HepG2 (cell line): ENCODE measurements around the gene ITGB5. TPM values are rescaled to one million over a fixed set of nuclear protein-coding genes. Genes with fewer than 3 reads are reported as not detected.

Experiments used
- ARNTL ChIP-seq: sonication (generic); formaldehyde crosslinking; IDR thresholded peaks from 2 replicates; pipeline ENCODE4 v1.4.0; 2020; ENCODE audit warnings: mild to moderate bottlenecking, missing genetic modification reagents
- CBX1 ChIP-seq: IDR thresholded peaks from one replicate; pipeline ENCODE4 v1.6.1; 2016; ENCODE audit warnings: antibody characterized with exemption, low read depth
- CREB1 ChIP-seq, 2 experiments: fragments of 450-650 bp in 1 of 2; IDR thresholded peaks; 2 replicates each; pipeline ENCODE4 v1.6.1; 2016 to 2017; ENCODE audit warnings: control low read depth in 1 of 2, mild to moderate bottlenecking in 1 of 2, missing compliant biosample characterization in 1 of 2, missing genetic modification characterization in 1 of 2
- ELF3 ChIP-seq: IDR thresholded peaks from 2 replicates; pipeline ENCODE4 v1.6.1; 2016; ENCODE audit warnings: missing genetic modification reagents, missing compliant biosample characterization
- FIP1L1 ChIP-seq: fragments of 200-400 bp; formaldehyde crosslinking; IDR thresholded peaks from 2 replicates; pipeline ENCODE4 v1.6.1; 2018; ENCODE audit warnings: low read depth, mild to moderate bottlenecking, low read length, moderate library complexity, borderline replicate concordance; ENCODE audit not compliant: insufficient read depth
- HIVEP1 ChIP-seq: sonication (generic); formaldehyde crosslinking; IDR thresholded peaks from 2 replicates; pipeline ENCODE4 v1.4.0; 2020; ENCODE audit warnings: mild to moderate bottlenecking, missing genetic modification reagents
- KLF6 ChIP-seq: IDR thresholded peaks from 2 replicates; pipeline ENCODE4 v1.8.0; 2016; ENCODE audit warnings: missing biosample characterization, missing genetic modification reagents
- MXI1 ChIP-seq: IDR thresholded peaks from 3 replicates; pipeline ENCODE4 v1.6.1; 2012; ENCODE audit warnings: low read depth, low read length, inconsistent platforms, borderline replicate concordance
- NFE2 ChIP-seq: sonication (generic); formaldehyde crosslinking; IDR thresholded peaks from 2 replicates; pipeline ENCODE4 v1.4.0; 2020; ENCODE audit warnings: missing genetic modification reagents
- NFKBIZ ChIP-seq: IDR thresholded peaks from 2 replicates; pipeline ENCODE4 v1.6.1; 2018; ENCODE audit warnings: missing genetic modification reagents, missing compliant biosample characterization
- PHF5A ChIP-seq: IDR thresholded peaks from one replicate; pipeline ENCODE4 v1.6.1; 2018; ENCODE audit warnings: low read depth, missing genetic modification reagents; ENCODE audit not compliant: unreplicated experiment
- STAG1 ChIP-seq: sonication (generic); formaldehyde crosslinking; IDR thresholded peaks from 2 replicates; pipeline ENCODE4 v1.4.0; 2020; ENCODE audit warnings: missing genetic modification reagents
- ZNF251 ChIP-seq: sonication (generic); formaldehyde crosslinking; IDR thresholded peaks from 2 replicates; pipeline ENCODE4 v1.9.0; 2021; ENCODE audit warnings: mild to moderate bottlenecking, missing genetic modification reagents
- ZNF781 ChIP-seq: sonication (generic); formaldehyde crosslinking; IDR thresholded peaks from 2 replicates; pipeline ENCODE4 v1.5.1; 2020; ENCODE audit warnings: borderline replicate concordance, mild to moderate bottlenecking, missing genetic modification reagents; ENCODE audit errors: not compliant biosample characterization
- ZNF891 ChIP-seq: sonication (generic); formaldehyde crosslinking; IDR thresholded peaks from 2 replicates; pipeline ENCODE4 v1.5.0; 2020; ENCODE audit warnings: mild to moderate bottlenecking, missing genetic modification reagents
- polyA plus RNA-seq, 8 experiments: library from polyadenylated mRNA; depleted of rRNA in 3 of 8; stranded (reverse) in 7 of 8; unstranded in 1 of 8; fragments of >200 nt; fragmentation: Illumina TruSeq in 4 of 8; extraction: Trizol in 4 of 8; gene quantifications; 2 replicates each; pipeline versions ENCODE4 v1.2.1 to v1.2.3, GENCODE V29; 2011 to 2016; ENCODE audit warnings: low read depth in 4 of 8, missing spikeins in 1 of 8, mixed read lengths in 1 of 8; ENCODE audit not compliant: insufficient read depth in 1 of 8
- total RNA-seq, 5 experiments: library from RNA; depleted of rRNA; stranded (reverse); fragments of >200 nt; fragmentation: Illumina TruSeq; extraction: Trizol; gene quantifications; 2 replicates each; pipeline ENCODE4 v1.2.3, GENCODE V29; 2016; ENCODE audit warnings: low read depth in 1 of 5
- TF ChIP-seq, protein P1 (sequence below): sonication (generic); formaldehyde crosslinking; IDR thresholded peaks from 2 replicates; pipeline ENCODE4 v1.4.0; 2020; ENCODE audit warnings: missing genetic modification reagents; ENCODE audit errors: not compliant biosample characterization
- TF ChIP-seq, protein P2 (sequence below): sonication (generic); formaldehyde crosslinking; IDR thresholded peaks from 2 replicates; pipeline ENCODE4 v1.8.1; 2022; ENCODE audit warnings: mild to moderate bottlenecking, missing genetic modification reagents
- TF ChIP-seq, protein P3 (sequence below): sonication (generic); formaldehyde crosslinking; IDR thresholded peaks from 2 replicates; pipeline ENCODE4 v1.4.0; 2020; ENCODE audit warnings: missing genetic modification reagents
- TF ChIP-seq, protein P4 (sequence below): sonication (generic); formaldehyde crosslinking; conservative IDR thresholded peaks from 2 replicates; pipeline ENCODE4 v1.8.0; 2022; ENCODE audit warnings: mild to moderate bottlenecking, moderate library complexity, missing genetic modification reagents

Gene ITGB5
- total and polyA plus RNA-seq, 2 of the 13 experiments (the other 11 are each of a cell fraction or from before 2014, with no cell fraction given): 74.1 to 343 TPM

DNA sequence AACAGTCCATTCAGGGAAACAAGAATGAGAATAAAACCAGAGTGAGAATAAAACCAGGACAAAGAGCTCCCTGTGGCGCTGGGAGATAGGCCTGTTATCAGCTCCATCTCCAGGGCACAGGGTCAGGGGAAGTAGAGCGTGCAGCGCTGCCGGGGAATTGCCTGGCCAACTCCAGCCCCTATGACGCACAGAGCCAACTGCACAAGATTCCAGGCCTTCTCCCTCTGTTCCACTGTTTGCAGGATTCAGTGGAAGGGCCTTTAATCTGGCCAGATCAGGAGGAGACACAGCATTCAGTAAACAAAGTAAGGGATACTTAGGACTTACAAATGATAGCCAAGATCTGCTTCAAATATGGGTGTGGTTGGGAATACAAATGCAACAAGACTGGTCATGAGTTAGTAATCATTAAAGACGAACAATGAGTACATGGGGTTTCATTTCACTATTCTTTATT, 49.4 kb downstream of the ITGB5 start (continued):
- TF ChIP-seq, protein P1, sequence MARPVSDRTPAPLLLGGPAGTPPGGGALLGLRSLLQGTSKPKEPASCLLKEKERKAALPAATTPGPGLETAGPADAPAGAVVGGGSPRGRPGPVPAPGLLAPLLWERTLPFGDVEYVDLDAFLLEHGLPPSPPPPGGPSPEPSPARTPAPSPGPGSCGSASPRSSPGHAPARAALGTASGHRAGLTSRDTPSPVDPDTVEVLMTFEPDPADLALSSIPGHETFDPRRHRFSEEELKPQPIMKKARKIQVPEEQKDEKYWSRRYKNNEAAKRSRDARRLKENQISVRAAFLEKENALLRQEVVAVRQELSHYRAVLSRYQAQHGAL (CRISPR knock-in tag): no peak
- peak; percentile 62 for TF ChIP-seq CBX1
- TF ChIP-seq ARNTL (CRISPR knock-in tag): 0 out of 2 replicates have a peak, but pooled peaks have one; percentile 41
- TF ChIP-seq ZNF251 (CRISPR knock-in tag): no peak
- peak; percentile 20 for TF ChIP-seq STAG1 (CRISPR knock-in tag)
- TF ChIP-seq NFE2: no peak
- TF ChIP-seq, protein P2, sequence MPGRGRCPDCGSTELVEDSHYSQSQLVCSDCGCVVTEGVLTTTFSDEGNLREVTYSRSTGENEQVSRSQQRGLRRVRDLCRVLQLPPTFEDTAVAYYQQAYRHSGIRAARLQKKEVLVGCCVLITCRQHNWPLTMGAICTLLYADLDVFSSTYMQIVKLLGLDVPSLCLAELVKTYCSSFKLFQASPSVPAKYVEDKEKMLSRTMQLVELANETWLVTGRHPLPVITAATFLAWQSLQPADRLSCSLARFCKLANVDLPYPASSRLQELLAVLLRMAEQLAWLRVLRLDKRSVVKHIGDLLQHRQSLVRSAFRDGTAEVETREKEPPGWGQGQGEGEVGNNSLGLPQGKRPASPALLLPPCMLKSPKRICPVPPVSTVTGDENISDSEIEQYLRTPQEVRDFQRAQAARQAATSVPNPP (CRISPR knock-in tag): no peak
- TF ChIP-seq PHF5A (CRISPR knock-in tag): no peak
- TF ChIP-seq NFKBIZ (CRISPR knock-in tag): no peak
- TF ChIP-seq HIVEP1 (CRISPR knock-in tag): no peak
- TF ChIP-seq ZNF891 (CRISPR knock-in tag): no peak
- TF ChIP-seq ELF3: peak; percentile 87
- TF ChIP-seq MXI1: peak; percentile 55; the same call in 1 of the 3 replicates
- TF ChIP-seq CREB1 (IDR thresholded peaks at IDR 0.05): peak; percentile 49; the same call in 1 of the 2 replicates
- peak; percentile 69 for TF ChIP-seq CREB1 (CRISPR knock-in tag; IDR thresholded peaks at IDR 0.05)
- TF ChIP-seq, protein P3, sequence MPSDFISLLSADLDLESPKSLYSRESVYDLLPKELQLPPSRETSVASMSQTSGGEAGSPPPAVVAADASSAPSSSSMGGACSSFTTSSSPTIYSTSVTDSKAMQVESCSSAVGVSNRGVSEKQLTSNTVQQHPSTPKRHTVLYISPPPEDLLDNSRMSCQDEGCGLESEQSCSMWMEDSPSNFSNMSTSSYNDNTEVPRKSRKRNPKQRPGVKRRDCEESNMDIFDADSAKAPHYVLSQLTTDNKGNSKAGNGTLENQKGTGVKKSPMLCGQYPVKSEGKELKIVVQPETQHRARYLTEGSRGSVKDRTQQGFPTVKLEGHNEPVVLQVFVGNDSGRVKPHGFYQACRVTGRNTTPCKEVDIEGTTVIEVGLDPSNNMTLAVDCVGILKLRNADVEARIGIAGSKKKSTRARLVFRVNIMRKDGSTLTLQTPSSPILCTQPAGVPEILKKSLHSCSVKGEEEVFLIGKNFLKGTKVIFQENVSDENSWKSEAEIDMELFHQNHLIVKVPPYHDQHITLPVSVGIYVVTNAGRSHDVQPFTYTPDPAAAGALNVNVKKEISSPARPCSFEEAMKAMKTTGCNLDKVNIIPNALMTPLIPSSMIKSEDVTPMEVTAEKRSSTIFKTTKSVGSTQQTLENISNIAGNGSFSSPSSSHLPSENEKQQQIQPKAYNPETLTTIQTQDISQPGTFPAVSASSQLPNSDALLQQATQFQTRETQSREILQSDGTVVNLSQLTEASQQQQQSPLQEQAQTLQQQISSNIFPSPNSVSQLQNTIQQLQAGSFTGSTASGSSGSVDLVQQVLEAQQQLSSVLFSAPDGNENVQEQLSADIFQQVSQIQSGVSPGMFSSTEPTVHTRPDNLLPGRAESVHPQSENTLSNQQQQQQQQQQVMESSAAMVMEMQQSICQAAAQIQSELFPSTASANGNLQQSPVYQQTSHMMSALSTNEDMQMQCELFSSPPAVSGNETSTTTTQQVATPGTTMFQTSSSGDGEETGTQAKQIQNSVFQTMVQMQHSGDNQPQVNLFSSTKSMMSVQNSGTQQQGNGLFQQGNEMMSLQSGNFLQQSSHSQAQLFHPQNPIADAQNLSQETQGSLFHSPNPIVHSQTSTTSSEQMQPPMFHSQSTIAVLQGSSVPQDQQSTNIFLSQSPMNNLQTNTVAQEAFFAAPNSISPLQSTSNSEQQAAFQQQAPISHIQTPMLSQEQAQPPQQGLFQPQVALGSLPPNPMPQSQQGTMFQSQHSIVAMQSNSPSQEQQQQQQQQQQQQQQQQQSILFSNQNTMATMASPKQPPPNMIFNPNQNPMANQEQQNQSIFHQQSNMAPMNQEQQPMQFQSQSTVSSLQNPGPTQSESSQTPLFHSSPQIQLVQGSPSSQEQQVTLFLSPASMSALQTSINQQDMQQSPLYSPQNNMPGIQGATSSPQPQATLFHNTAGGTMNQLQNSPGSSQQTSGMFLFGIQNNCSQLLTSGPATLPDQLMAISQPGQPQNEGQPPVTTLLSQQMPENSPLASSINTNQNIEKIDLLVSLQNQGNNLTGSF (CRISPR knock-in tag): no peak
- TF ChIP-seq, protein P4, sequence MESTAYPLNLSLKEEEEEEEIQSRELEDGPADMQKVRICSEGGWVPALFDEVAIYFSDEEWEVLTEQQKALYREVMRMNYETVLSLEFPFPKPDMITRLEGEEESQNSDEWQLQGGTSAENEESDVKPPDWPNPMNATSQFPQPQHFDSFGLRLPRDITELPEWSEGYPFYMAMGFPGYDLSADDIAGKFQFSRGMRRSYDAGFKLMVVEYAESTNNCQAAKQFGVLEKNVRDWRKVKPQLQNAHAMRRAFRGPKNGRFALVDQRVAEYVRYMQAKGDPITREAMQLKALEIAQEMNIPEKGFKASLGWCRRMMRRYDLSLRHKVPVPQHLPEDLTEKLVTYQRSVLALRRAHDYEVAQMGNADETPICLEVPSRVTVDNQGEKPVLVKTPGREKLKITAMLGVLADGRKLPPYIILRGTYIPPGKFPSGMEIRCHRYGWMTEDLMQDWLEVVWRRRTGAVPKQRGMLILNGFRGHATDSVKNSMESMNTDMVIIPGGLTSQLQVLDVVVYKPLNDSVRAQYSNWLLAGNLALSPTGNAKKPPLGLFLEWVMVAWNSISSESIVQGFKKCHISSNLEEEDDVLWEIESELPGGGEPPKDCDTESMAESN (CRISPR knock-in tag): 0 out of 2 replicates have a peak, but pooled peaks have one; percentile 48
- no peak for TF ChIP-seq KLF6 (CRISPR knock-in tag)
- peak; percentile 50 for TF ChIP-seq ZNF781 (CRISPR knock-in tag)
- TF ChIP-seq FIP1L1: no peak
